Endothelial cell of umbilical vein (primary cell): ENCODE measurements around the gene EFS. TPM values are rescaled to one million over a fixed set of nuclear protein-coding genes. Genes with fewer than 3 reads are reported as not detected.

ENCODE experiments used
- BruUV-seq: library from RNA; stranded (reverse); fragments of 400-500 nt; replicated peaks from 2 replicates; lab custom pipeline; 2021; lab: Mats Ljungman, UMichigan
- CTCF ChIA-PET: fragments of 300-600, 350-600 bp; sonication (Branson Sonifier 250); formaldehyde crosslinking; loops from one replicate; lab custom pipeline; 2021; ENCODE audit warnings: antibody characterized with exemption, inconsistent platforms; lab: Charles Lee
- POLR2A ChIA-PET: fragments of 300-600, 350-600 bp; sonication (Branson Sonifier 250); formaldehyde crosslinking; loops from one replicate; lab custom pipeline; 2021; ENCODE audit warnings: antibody characterized with exemption, inconsistent platforms; lab: Charles Lee
- DNase-seq: peaks from one replicate; pipeline ENCODE4 v3.0.0-alpha.2; 2011; ENCODE audit warnings: low read depth, low spot score
- FAIRE-seq: peaks from 2 replicates; lab custom pipeline; 2011; peaks lifted over from hg19 to GRCh38; lab: Jason Lieb, UNC
- H2AFZ ChIP-seq: 2 replicates; pipeline ENCODE4 v1.6.0; 2012; ENCODE audit warnings: low read depth, low read length, control low read depth, inconsistent platforms
- H3K27ac ChIP-seq: 2 replicates; pipeline ENCODE4 v1.5.1; 2011; ENCODE audit warnings: low read depth, mild to moderate bottlenecking, control low read depth, low read length, moderate library complexity; ENCODE audit not compliant: insufficient read depth
- H3K27me3 ChIP-seq, 2 experiments: 2 replicates each; pipeline versions ENCODE4 v1.6.0 to v1.6.1; 2011; ENCODE audit warnings: low read length in 2 of 2, mixed read lengths in 1 of 2; ENCODE audit not compliant: control insufficient read depth in 2 of 2, insufficient read depth in 2 of 2
- H3K36me3 ChIP-seq, 2 experiments: 2 replicates in 1 of 2; 3 replicates in 1 of 2; pipeline ENCODE4 v1.5.1; 2011; ENCODE audit warnings: low read length in 2 of 2, mild to moderate bottlenecking in 1 of 2, moderate library complexity in 1 of 2; ENCODE audit not compliant: control insufficient read depth in 2 of 2, insufficient read depth in 2 of 2; ENCODE audit errors: extremely low read depth in 1 of 2
- H3K4me1 ChIP-seq: 3 replicates; pipeline ENCODE4 v1.5.1; 2011; ENCODE audit warnings: mild to moderate bottlenecking, low read length; ENCODE audit not compliant: control insufficient read depth, insufficient read depth; ENCODE audit errors: extremely low read depth
- H3K4me2 ChIP-seq: 2 replicates; pipeline ENCODE4 v1.6.1; 2011; ENCODE audit warnings: low read length, control low read depth, mixed read lengths; ENCODE audit not compliant: insufficient read depth
- H3K4me3 ChIP-seq, 3 experiments: fragments of 200-600 bp in 1 of 3; sonication (generic), shearing (Covaris generic) in 1 of 3; replicated peaks in 1 of 3; 2 replicates each; pipeline ENCODE4 v1.5.1; 2011 to 2016; ENCODE audit warnings: control low read depth in 3 of 3, low read length in 3 of 3, mild to moderate bottlenecking in 2 of 3, inconsistent platforms in 1 of 3, low read depth in 1 of 3, moderate library complexity in 1 of 3; ENCODE audit not compliant: insufficient read depth in 1 of 3
- H3K79me2 ChIP-seq: 2 replicates; pipeline ENCODE4 v1.6.0; 2012; ENCODE audit warnings: low read length, inconsistent platforms; ENCODE audit not compliant: control insufficient read depth, insufficient read depth
- H3K9ac ChIP-seq: replicated peaks from 2 replicates; pipeline ENCODE3; 2011; ENCODE audit warnings: low read length, control low read depth; ENCODE audit not compliant: insufficient read depth; ENCODE audit errors: extremely low read depth
- H3K9me1 ChIP-seq: replicated peaks from 3 replicates; pipeline ENCODE4 v1.6.0; 2011; ENCODE audit warnings: mild to moderate bottlenecking, low read length; ENCODE audit not compliant: control insufficient read depth, insufficient read depth; ENCODE audit errors: extremely low read depth
- H3K9me3 ChIP-seq: replicated peaks from 2 replicates; pipeline ENCODE4 v1.5.1; 2012; ENCODE audit warnings: low read length, inconsistent platforms; ENCODE audit not compliant: control insufficient read depth, insufficient read depth
- H4K20me1 ChIP-seq: replicated peaks from 2 replicates; pipeline ENCODE3; 2011; ENCODE audit warnings: mild to moderate bottlenecking, low read length; ENCODE audit not compliant: control insufficient read depth, insufficient read depth; ENCODE audit errors: extremely low read depth
- EZH2 ChIP-seq: IDR thresholded peaks from 2 replicates; pipeline ENCODE4 v1.6.1; 2012; ENCODE audit warnings: borderline replicate concordance, low read depth, mild to moderate bottlenecking, moderate library complexity, low read length, inconsistent platforms; ENCODE audit not compliant: severe bottlenecking
- FOS ChIP-seq: IDR thresholded peaks from 2 replicates; pipeline ENCODE4 v1.6.1; 2011; ENCODE audit warnings: mild to moderate bottlenecking, low read length, moderate library complexity, borderline replicate concordance; ENCODE audit not compliant: insufficient read depth
- GATA2 ChIP-seq: IDR thresholded peaks from 2 replicates; pipeline ENCODE4 v1.7.0; 2011; ENCODE audit warnings: low read depth, mild to moderate bottlenecking, moderate library complexity, mixed read lengths, low read length; ENCODE audit not compliant: insufficient read length, insufficient read depth
- JUN ChIP-seq: IDR thresholded peaks from 2 replicates; pipeline ENCODE4 v1.6.1; 2011; ENCODE audit warnings: borderline replicate concordance, low read depth; ENCODE audit not compliant: insufficient read length, insufficient read depth
- MYC ChIP-seq: IDR thresholded peaks from one replicate; pipeline ENCODE4 v1.6.1; 2011; ENCODE audit warnings: mild to moderate bottlenecking, low read depth, low read length
- POLR2A ChIP-seq: IDR thresholded peaks from 2 replicates; pipeline ENCODE4 v1.6.1; 2012; ENCODE audit warnings: low read depth, mild to moderate bottlenecking, control low read depth, low read length
- POLR2AphosphoS5 ChIP-seq: IDR thresholded peaks from 2 replicates; pipeline ENCODE4 v1.6.1; 2012; ENCODE audit warnings: low read depth, mild to moderate bottlenecking, control low read depth, low read length, moderate library complexity; ENCODE audit not compliant: insufficient read depth
- dilution Hi-C: fragments of 300-500 bp; cut with MboI; formaldehyde crosslinking; loops from one replicate; pipeline ENCODE4 v1.15.0; 2019; ENCODE audit warnings: low sequenced_read_pairs; ENCODE audit not compliant: extremely low pct_ligation_motif_present
- intact Hi-C: fragments of 100-400 bp; cut with micrococcal nuclease; formaldehyde crosslinking; loops from one replicate; pipeline ENCODE4 v1.10.0; 2022
- polyA plus RNA-seq, 4 experiments: library from polyadenylated mRNA; depleted of rRNA in 3 of 4; stranded (reverse) in 3 of 4; unstranded in 1 of 4; fragments of >200 nt; gene quantifications; 2 replicates each; pipeline versions ENCODE4 v1.2.1 to v1.2.3, GENCODE V29; 2011 to 2012; ENCODE audit warnings: missing spikeins in 1 of 4
- total RNA-seq: library from RNA; stranded (reverse); gene quantifications from 2 replicates; pipeline ENCODE4 v1.2.3, GENCODE V29; 2021
- TF ChIP-seq, protein P1 (sequence below): IDR thresholded peaks from 2 replicates; pipeline ENCODE4 v1.6.1; 2011; ENCODE audit not compliant: insufficient read depth, insufficient read length
- TF ChIP-seq, protein P2 (sequence below), 2 donors: IDR thresholded peaks; 1 replicate in 1 of 2; 2 replicates in 1 of 2; pipeline ENCODE4 v1.5.1; 2011; ENCODE audit warnings: low read length in 2 of 2, mild to moderate bottlenecking in 2 of 2, moderate library complexity in 2 of 2, control low read depth in 1 of 2, inconsistent platforms in 1 of 2, low read depth in 1 of 2; ENCODE audit not compliant: insufficient read depth in 1 of 2; ENCODE audit errors: extremely low read depth in 1 of 2

The EFS gene
- total and polyA plus RNA-seq, 2 donors (not counting 3 experiments of a cell fraction or from before 2014, with no cell fraction given), result 0.03 to 0.13 TPM

DNA sequence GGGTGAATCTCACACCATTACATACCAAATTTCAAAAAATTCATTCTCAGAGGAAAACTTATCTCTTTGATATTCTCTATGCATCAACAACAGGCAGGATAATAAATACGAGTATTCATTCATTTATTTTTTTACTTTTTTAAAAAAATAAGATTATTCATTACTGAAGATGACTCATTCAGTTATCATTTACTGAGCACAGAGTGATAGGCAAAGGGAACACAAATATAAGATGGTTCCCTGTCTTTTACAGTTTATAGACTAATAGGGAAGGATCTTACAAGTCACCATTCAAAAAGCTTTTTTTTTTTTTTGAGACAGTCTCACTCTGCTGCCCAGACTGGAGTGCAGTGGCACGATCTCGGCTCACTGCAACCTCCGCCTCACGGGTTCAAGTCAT is 48.7 kb downstream of the EFS start:
- H3K9me3 ChIP-seq, result no peaks in the 10 kb centered on the region
- FAIRE-seq, result no peak
- intact Hi-C loops, result no loop called here
- no peaks in the 10 kb centered on the region for H3K27me3 ChIP-seq
- ChIA-PET POLR2A (interaction anchor here (0.7 kb wide), 1 partner anchor 813 kb away, joined by 4 read pairs; no protein-coding TSS in a partner anchor), CTCF (interaction anchor here (1.3 kb wide), 1 partner anchor 14 kb away, joined by 3 read pairs; the partner anchor contains the start of gene PPP1R3E)
- H3K4me3 ChIP-seq, result no peak overlapping the region
- no peak overlapping the region for H2AFZ ChIP-seq
- no peak overlapping the region for H3K27ac ChIP-seq
- BruUV-seq, result no TSS peak
- no peaks in the 10 kb centered on the region for H4K20me1 ChIP-seq
- no peak overlapping the region for H3K4me2 ChIP-seq
- H3K9me1 ChIP-seq, result no peaks in the 10 kb centered on the region
- no peak for DNase-seq
- no peak overlapping the region for H3K9ac ChIP-seq
- TF ChIP-seq GATA2 (no peak), FOS (peak; percentile 43)
- H3K79me2 ChIP-seq, result peaks cover 8% of the 10 kb centered on the region
- H3K4me1 ChIP-seq, result peaks cover 6% of the 10 kb centered on the region
- H3K36me3 ChIP-seq, result peaks cover 0 to 2% of the 10 kb centered on the region in 2 experiments
- dilution Hi-C loops, result no loop called here

DNA sequence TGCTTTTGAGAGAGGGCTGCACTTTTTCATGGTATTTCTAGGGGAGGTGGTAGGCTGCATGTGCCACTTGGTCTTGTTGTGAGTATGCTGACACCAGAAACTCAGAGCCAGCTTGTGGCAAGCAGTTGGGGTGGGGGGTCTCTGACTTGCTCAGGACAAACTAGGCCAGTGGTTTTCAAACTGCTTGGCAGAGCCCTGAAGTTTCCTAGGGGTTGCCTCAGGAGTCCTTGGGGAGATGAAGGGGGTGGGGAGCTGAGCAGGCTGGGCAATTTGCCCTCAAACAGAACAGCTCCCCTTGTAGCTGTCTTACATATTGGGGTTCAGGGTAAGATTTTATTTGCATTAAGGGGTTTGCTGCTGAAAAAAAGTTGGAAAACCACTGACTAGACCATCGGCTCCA is 54.4 kb downstream of the EFS start:
- TF ChIP-seq, protein P1, sequence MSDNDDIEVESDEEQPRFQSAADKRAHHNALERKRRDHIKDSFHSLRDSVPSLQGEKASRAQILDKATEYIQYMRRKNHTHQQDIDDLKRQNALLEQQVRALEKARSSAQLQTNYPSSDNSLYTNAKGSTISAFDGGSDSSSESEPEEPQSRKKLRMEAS, result no peak
- no peak for TF ChIP-seq POLR2A
- no peak for TF ChIP-seq JUN
- no peak for TF ChIP-seq MYC
- TF ChIP-seq POLR2AphosphoS5, result no peak
- TF ChIP-seq FOS, result no peak
- TF ChIP-seq, protein P2, sequence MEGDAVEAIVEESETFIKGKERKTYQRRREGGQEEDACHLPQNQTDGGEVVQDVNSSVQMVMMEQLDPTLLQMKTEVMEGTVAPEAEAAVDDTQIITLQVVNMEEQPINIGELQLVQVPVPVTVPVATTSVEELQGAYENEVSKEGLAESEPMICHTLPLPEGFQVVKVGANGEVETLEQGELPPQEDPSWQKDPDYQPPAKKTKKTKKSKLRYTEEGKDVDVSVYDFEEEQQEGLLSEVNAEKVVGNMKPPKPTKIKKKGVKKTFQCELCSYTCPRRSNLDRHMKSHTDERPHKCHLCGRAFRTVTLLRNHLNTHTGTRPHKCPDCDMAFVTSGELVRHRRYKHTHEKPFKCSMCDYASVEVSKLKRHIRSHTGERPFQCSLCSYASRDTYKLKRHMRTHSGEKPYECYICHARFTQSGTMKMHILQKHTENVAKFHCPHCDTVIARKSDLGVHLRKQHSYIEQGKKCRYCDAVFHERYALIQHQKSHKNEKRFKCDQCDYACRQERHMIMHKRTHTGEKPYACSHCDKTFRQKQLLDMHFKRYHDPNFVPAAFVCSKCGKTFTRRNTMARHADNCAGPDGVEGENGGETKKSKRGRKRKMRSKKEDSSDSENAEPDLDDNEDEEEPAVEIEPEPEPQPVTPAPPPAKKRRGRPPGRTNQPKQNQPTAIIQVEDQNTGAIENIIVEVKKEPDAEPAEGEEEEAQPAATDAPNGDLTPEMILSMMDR (IDR thresholded peaks at IDR 0.05; ENCODE audit: extremely low read depth in 1 of 2, insufficient read depth in 1 of 2, low read depth in 1 of 2, low read length in 2 of 2), result no peak
- no peak for TF ChIP-seq GATA2
- TF ChIP-seq EZH2, result no peak
- no peak for FAIRE-seq
- no peak overlapping the region for H3K27ac ChIP-seq
- H3K79me2 ChIP-seq, result peaks cover 50% of the 10 kb centered on the region
- intact Hi-C loops (loop anchor here (2.0 kb wide), 1 partner anchor 380 kb away; no protein-coding TSS in a partner anchor), dilution Hi-C loops (no loop called here)
- H4K20me1 ChIP-seq, result no peaks in the 10 kb centered on the region
- ChIA-PET CTCF (no interaction called here), POLR2A (no interaction called here)
- no peaks in the 10 kb centered on the region for H3K9me1 ChIP-seq
- BruUV-seq, result no TSS peak
- H3K4me2 ChIP-seq, result no peak overlapping the region
- H3K36me3 ChIP-seq, result peaks cover 0 to 12% of the 10 kb centered on the region in 2 experiments
- H3K9me3 ChIP-seq, result no peaks in the 10 kb centered on the region
- DNase-seq, result no peak
- no peak overlapping the region for H2AFZ ChIP-seq
- H3K4me1 ChIP-seq, result peaks cover 25% of the 10 kb centered on the region
- H3K4me3 ChIP-seq, result no peak overlapping the region
- H3K9ac ChIP-seq, result no peak overlapping the region
- H3K27me3 ChIP-seq, result no peaks in the 10 kb centered on the region
